HG02588 (cell line): ENCODE data around the gene PBX3.

Experiments
- ATAC-seq: cut with Tn5 transposase; IDR thresholded peaks from one replicate; pipeline ENCODE4 v1.9.1; 2021; ENCODE audit warnings: mild to moderate bottlenecking, moderate library complexity; ENCODE audit not compliant: unreplicated experiment

The PBX3 gene

GRCh38 chr9:126016579-126017290 is 269.6 kb downstream of the PBX3 start:
- no peak for ATAC-seq
